ENCODE data around the gene RAB6A.
"Not testable (repeated sequence)": the region's sequence is repeated elsewhere in the genome, so short reads cannot be mapped to it uniquely, and the experiment has no call there.

RAB6A gene

GRCh38 chr11:73693899-73694525, 66.9 kb downstream of the RAB6A start:
- H3K4me3 ChIP-seq (ENCODE audit: low read depth, low read length) = no peak overlapping the region
- no peak for TF ChIP-seq CTCF (IDR thresholded peaks at IDR 0.05; ENCODE audit: insufficient read depth, low read depth, low read length, missing control alignments)
- DNase-seq (ENCODE audit: low read depth) = no peak

DNA sequence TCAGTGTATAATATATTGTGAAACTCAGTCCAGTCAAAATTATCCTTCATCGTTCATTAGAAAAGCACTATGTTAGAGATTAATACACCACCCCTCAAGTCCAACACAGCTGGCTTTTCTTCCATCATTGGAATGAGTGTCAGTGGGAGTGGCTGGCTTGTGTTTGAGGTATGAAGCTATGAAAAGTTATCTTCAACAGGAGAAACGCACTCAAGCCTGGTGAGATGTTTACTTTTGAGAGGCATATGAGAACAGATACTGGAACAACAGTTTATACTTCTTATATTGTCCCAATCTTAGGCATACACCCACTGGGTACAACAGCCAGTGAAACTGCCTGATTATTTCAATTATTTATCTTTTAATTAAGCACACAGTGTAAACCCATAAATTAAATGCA, 80.2 kb downstream of the RAB6A start:
- H3K4me3 ChIP-seq (ENCODE audit: low read depth, low read length) = no peak overlapping the region
- no peak for DNase-seq (ENCODE audit: low read depth)
- no peak for TF ChIP-seq CTCF (IDR thresholded peaks at IDR 0.05; ENCODE audit: insufficient read depth, low read depth, low read length, missing control alignments)

- not testable (repeated sequence) for H3K4me3 ChIP-seq (ENCODE audit: low read depth, low read length); DNase-seq (ENCODE audit: low read depth)
Observed at GRCh38 chr11:73676552-73676951, 84.3 kb downstream of the RAB6A start.

DNA sequence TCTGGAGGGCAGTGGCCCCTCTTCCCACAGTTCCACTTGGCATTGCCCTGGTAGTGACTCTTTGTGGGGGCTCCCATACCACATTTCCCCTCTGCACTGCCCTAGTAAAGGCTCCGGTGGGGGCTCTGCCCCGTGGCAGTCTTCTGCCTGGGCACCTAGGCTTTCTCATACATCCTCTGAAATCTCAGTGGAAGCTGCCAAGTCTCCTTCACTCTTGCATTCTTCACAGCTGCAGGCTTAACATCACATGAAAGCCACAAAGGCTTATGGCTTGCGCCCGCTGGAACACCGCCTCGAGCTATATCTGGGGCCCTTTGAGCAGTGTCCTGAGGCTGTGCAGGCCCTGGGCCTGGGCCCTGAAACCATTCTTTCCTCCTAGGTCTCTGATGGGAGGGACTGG, 89.2 kb downstream of the RAB6A start:
- TF ChIP-seq CTCF (IDR thresholded peaks at IDR 0.05; ENCODE audit: insufficient read depth, low read depth, low read length, missing control alignments) = no peak
- DNase-seq (ENCODE audit: low read depth) = no peak
- no peak overlapping the region for H3K4me3 ChIP-seq (ENCODE audit: low read depth, low read length)

GRCh38 chr11:73670808-73671207, 90.1 kb downstream of the RAB6A start:
- H3K4me3 ChIP-seq (ENCODE audit: low read depth, low read length) = no peak overlapping the region
- no peak for DNase-seq (ENCODE audit: low read depth)
- TF ChIP-seq CTCF (IDR thresholded peaks at IDR 0.05; ENCODE audit: insufficient read depth, low read depth, low read length, missing control alignments) = no peak

- no peak for TF ChIP-seq CTCF (IDR thresholded peaks at IDR 0.05; ENCODE audit: insufficient read depth, low read depth, low read length, missing control alignments)
- H3K4me3 ChIP-seq (ENCODE audit: low read depth, low read length) = no peak overlapping the region
- DNase-seq (ENCODE audit: low read depth) = no peak
Observed at GRCh38 chr11:73667891-73668290, 93.0 kb downstream of the RAB6A start.

- no peak overlapping the region for H3K4me3 ChIP-seq (ENCODE audit: low read depth, low read length)
- DNase-seq (ENCODE audit: low read depth) = no peak
- no peak for TF ChIP-seq CTCF (IDR thresholded peaks at IDR 0.05; ENCODE audit: insufficient read depth, low read depth, low read length, missing control alignments)
Observed at GRCh38 chr11:73664877-73665276, 96.0 kb downstream of the RAB6A start.

Measured in GM12865 (cell line).